NCI-H82 treated with DMSO at 0.1 percent for 48 hours (cell line): Measurements from ENCODE around the gene TUBA3E.
"Not testable (repeated sequence)": the region's sequence is repeated elsewhere in the genome, so short reads cannot be mapped to it uniquely, and the experiment has no call there.

Experiments used
- DNase-seq: peaks from one replicate; lab custom pipeline; 2025; ENCODE audit not compliant: unreplicated experiment; lab: John Stamatoyannopoulos, UW

The TUBA3E gene

GRCh38 chr2:130198343-130198742, at the start of gene TUBA3E:
TUBA3E (minus strand) TSS chr2:130198439; CDS start chr2:130198360, 79 bp downstream.
- DNase-seq, result no peak

GRCh38 chr2:130246430-130246829, 48.2 kb upstream of the TUBA3E start:
- DNase-seq, result no peak

- no peak for DNase-seq
Measured at GRCh38 chr2:130245976-130246375, 47.7 kb upstream of the TUBA3E start.

- DNase-seq, result no peak
Measured at GRCh38 chr2:130243359-130243758, 45.1 kb upstream of the TUBA3E start.

- DNase-seq, result no peak
Measured at GRCh38 chr2:130241041-130241707, 42.9 kb upstream of the TUBA3E start.

GRCh38 chr2:130239581-130239980, 41.3 kb upstream of the TUBA3E start:
- not testable (repeated sequence) for DNase-seq

- DNase-seq, result not testable (repeated sequence)
Measured at GRCh38 chr2:130233066-130233465, 34.8 kb upstream of the TUBA3E start.

GRCh38 chr2:130231656-130232055, 33.4 kb upstream of the TUBA3E start:
- DNase-seq, result no peak

- DNase-seq, result not testable (repeated sequence)
Measured at GRCh38 chr2:130230907-130231306, 32.7 kb upstream of the TUBA3E start.

GRCh38 chr2:130230376-130230775, 32.1 kb upstream of the TUBA3E start:
- not testable (repeated sequence) for DNase-seq

- not testable (repeated sequence) for DNase-seq
Measured at GRCh38 chr2:130229161-130229510, 30.9 kb upstream of the TUBA3E start.

- DNase-seq, result not testable (repeated sequence)
Measured at GRCh38 chr2:130228467-130229160, 30.4 kb upstream of the TUBA3E start.

GRCh38 chr2:130228005-130228404, 29.8 kb upstream of the TUBA3E start:
- DNase-seq, result not testable (repeated sequence)

- DNase-seq, result not testable (repeated sequence)
Measured at GRCh38 chr2:130222523-130222922, 24.3 kb upstream of the TUBA3E start.

- DNase-seq, result not testable (repeated sequence)
Measured at GRCh38 chr2:130220505-130220904, 22.3 kb upstream of the TUBA3E start.

GRCh38 chr2:130219147-130219546, 20.9 kb upstream of the TUBA3E start:
- DNase-seq, result not testable (repeated sequence)

- not testable (repeated sequence) for DNase-seq
Measured at GRCh38 chr2:130207051-130207450, 8.8 kb upstream of the TUBA3E start.

- DNase-seq, result not testable (repeated sequence)
Measured at GRCh38 chr2:130203150-130203549, 4.9 kb upstream of the TUBA3E start.

- DNase-seq, result not testable (repeated sequence)
Measured at GRCh38 chr2:130202518-130202917, 4.3 kb upstream of the TUBA3E start.

- DNase-seq, result not testable (repeated sequence)
Measured at GRCh38 chr2:130196052-130196451, 2.2 kb downstream of the TUBA3E start.

GRCh38 chr2:130195089-130195635, 3.1 kb downstream of the TUBA3E start:
- not testable (repeated sequence) for DNase-seq

- DNase-seq, result not testable (repeated sequence)
Measured at GRCh38 chr2:130193824-130194223, 4.4 kb downstream of the TUBA3E start.
